WTC11 (cell line): Measurements from ENCODE around the gene ZC2HC1C. TPM values are rescaled to one million over a fixed set of nuclear protein-coding genes. Genes with fewer than 3 reads are reported as not detected.

Experiments used
- ATAC-seq: fragments of 200-7000 bp; cut with Tn5 transposase; 2 replicates; pipeline ENCODE4 v1.10.0; 2021; ENCODE audit warnings: mild to moderate bottlenecking, moderate library complexity
- CTCF ChIA-PET: fragments of 300-600 bp; sonication (Branson Sonifier 250); formaldehyde crosslinking; loops from one replicate; lab custom pipeline; 2021; ENCODE audit warnings: antibody characterized with exemption; lab: Charles Lee
- POLR2A ChIA-PET: fragments of 350-600 bp; sonication (Branson Sonifier 250); formaldehyde crosslinking; loops from one replicate; lab custom pipeline; 2021; ENCODE audit warnings: antibody characterized with exemption; lab: Charles Lee
- DNase-seq: peaks from one replicate; pipeline ENCODE4 v3.0.0; 2021; ENCODE audit warnings: low spot score
- H3K27ac Mint-ChIP-seq: 2 replicates; pipeline ENCODE4 v1.8.0; 2021; ENCODE audit warnings: mixed read lengths
- H3K27me3 Mint-ChIP-seq: 2 replicates; pipeline ENCODE4 v1.8.0; 2021; ENCODE audit warnings: low read depth, mild to moderate bottlenecking, moderate library complexity, mixed read lengths
- H3K36me3 Mint-ChIP-seq: 2 replicates; pipeline ENCODE4 v1.8.0; 2021; ENCODE audit warnings: mixed read lengths
- H3K4me1 Mint-ChIP-seq: 2 replicates; pipeline ENCODE4 v1.8.0; 2022; ENCODE audit warnings: mixed read lengths
- H3K4me3 Mint-ChIP-seq: 2 replicates; pipeline ENCODE4 v1.8.0; 2021; ENCODE audit warnings: mild to moderate bottlenecking, moderate library complexity, mixed read lengths
- H3K9me3 Mint-ChIP-seq: 2 replicates; pipeline ENCODE4 v1.8.0; 2021; ENCODE audit warnings: mixed read lengths
- ATF1 ChIP-seq: sonication (generic); formaldehyde crosslinking; IDR thresholded peaks from 2 replicates; pipeline ENCODE4 v1.8.1; 2023; ENCODE audit warnings: mild to moderate bottlenecking, moderate library complexity, missing genetic modification reagents
- EMX1 ChIP-seq: fragments of 250-450 bp; sonication (Bioruptor Pico); IDR thresholded peaks from 2 replicates; pipeline ENCODE4 v1.8.0; 2021; ENCODE audit warnings: mild to moderate bottlenecking
- HMGA2 ChIP-seq: fragments of 250-450 bp; sonication (Bioruptor Pico); IDR thresholded peaks from 2 replicates; pipeline ENCODE4 v1.4.0; 2021; ENCODE audit warnings: mild to moderate bottlenecking, moderate library complexity
- JAZF1 ChIP-seq: fragments of 250-450 bp; sonication (Bioruptor Pico); IDR thresholded peaks from 2 replicates; pipeline ENCODE4 v1.9.0; 2021; ENCODE audit warnings: moderate library complexity, mild to moderate bottlenecking, inconsistent platforms
- SMAD3 ChIP-seq: sonication (generic); formaldehyde crosslinking; IDR thresholded peaks from 2 replicates; pipeline ENCODE4 v1.8.0; 2022; ENCODE audit warnings: missing genetic modification reagents, mild to moderate bottlenecking, borderline replicate concordance
- SP1 ChIP-seq: sonication (generic); formaldehyde crosslinking; conservative IDR thresholded peaks from 2 replicates; pipeline ENCODE4 v1.8.1; 2022; ENCODE audit warnings: missing genetic modification reagents
- TEAD4 ChIP-seq: sonication (generic); formaldehyde crosslinking; IDR thresholded peaks from 2 replicates; pipeline ENCODE4 v1.8.0; 2022; ENCODE audit warnings: mild to moderate bottlenecking, missing genetic modification reagents
- ZNF121 ChIP-seq: sonication (generic); formaldehyde crosslinking; IDR thresholded peaks from 2 replicates; pipeline ENCODE4 v1.8.0; 2023; ENCODE audit warnings: missing genetic modification reagents
- ZNF219 ChIP-seq: sonication (generic); formaldehyde crosslinking; IDR thresholded peaks from 2 replicates; pipeline ENCODE4 v1.8.0; 2023; ENCODE audit warnings: missing genetic modification reagents, mild to moderate bottlenecking, borderline replicate concordance
- ZNF416 ChIP-seq: fragments of 250-450 bp; sonication (Bioruptor Pico); IDR thresholded peaks from 2 replicates; pipeline ENCODE4 v1.9.0; 2021; ENCODE audit warnings: mild to moderate bottlenecking, inconsistent platforms
- ZNF671 ChIP-seq: fragments of 250-450 bp; sonication (Bioruptor Pico); IDR thresholded peaks from 2 replicates; pipeline ENCODE4 v1.8.0; 2021; ENCODE audit warnings: mild to moderate bottlenecking
- total RNA-seq: library from RNA; stranded (reverse); gene quantifications from 3 replicates; pipeline ENCODE4 v1.2.3, GENCODE V29; 2021
- TF ChIP-seq, protein P1 (sequence below): fragments of 250-450 bp; sonication (Bioruptor Pico); IDR thresholded peaks from 2 replicates; pipeline ENCODE4 v1.9.0; 2021; ENCODE audit warnings: moderate library complexity, mild to moderate bottlenecking, inconsistent platforms, borderline replicate concordance
- TF ChIP-seq, protein P2 (sequence below): sonication (generic); formaldehyde crosslinking; conservative IDR thresholded peaks from 2 replicates; pipeline ENCODE4 v1.8.1; 2023; ENCODE audit warnings: mild to moderate bottlenecking, low read depth, missing genetic modification reagents, moderate library complexity
- TF ChIP-seq, protein P3 (sequence below): fragments of 250-450 bp; sonication (Bioruptor Pico); IDR thresholded peaks from 2 replicates; pipeline ENCODE4 v1.8.0; 2021; ENCODE audit warnings: mild to moderate bottlenecking
- TF ChIP-seq, protein P4 (sequence below): fragments of 200-600 bp; IDR thresholded peaks from 2 replicates; pipeline ENCODE4 v1.8.0; 2022; ENCODE audit warnings: antibody characterized with exemption
- TF ChIP-seq, protein P5 (sequence below): sonication (generic); formaldehyde crosslinking; IDR thresholded peaks from 2 replicates; pipeline ENCODE4 v1.8.0; 2022; ENCODE audit warnings: mild to moderate bottlenecking, missing genetic modification reagents
- TF ChIP-seq, protein P6 (sequence below): sonication (generic); formaldehyde crosslinking; IDR thresholded peaks from 2 replicates; pipeline ENCODE4 v1.8.1; 2023; ENCODE audit warnings: mild to moderate bottlenecking, missing genetic modification reagents
- TF ChIP-seq, protein P7 (sequence below): sonication (generic); formaldehyde crosslinking; IDR thresholded peaks from 2 replicates; pipeline ENCODE4 v1.8.1; 2023; ENCODE audit warnings: mild to moderate bottlenecking, missing genetic modification reagents, borderline replicate concordance
- TF ChIP-seq, protein P8 (sequence below): sonication (generic); formaldehyde crosslinking; IDR thresholded peaks from 2 replicates; pipeline ENCODE4 v1.8.1; 2022; ENCODE audit warnings: low read depth, missing genetic modification reagents, borderline replicate concordance
- TF ChIP-seq, protein P9 (sequence below): sonication (generic); formaldehyde crosslinking; IDR thresholded peaks from 2 replicates; pipeline ENCODE4 v1.8.1; 2022; ENCODE audit warnings: missing genetic modification reagents, borderline replicate concordance

Gene ZC2HC1C
- total RNA-seq, 1 experiment from 2014 or later: 1.6 TPM

DNA sequence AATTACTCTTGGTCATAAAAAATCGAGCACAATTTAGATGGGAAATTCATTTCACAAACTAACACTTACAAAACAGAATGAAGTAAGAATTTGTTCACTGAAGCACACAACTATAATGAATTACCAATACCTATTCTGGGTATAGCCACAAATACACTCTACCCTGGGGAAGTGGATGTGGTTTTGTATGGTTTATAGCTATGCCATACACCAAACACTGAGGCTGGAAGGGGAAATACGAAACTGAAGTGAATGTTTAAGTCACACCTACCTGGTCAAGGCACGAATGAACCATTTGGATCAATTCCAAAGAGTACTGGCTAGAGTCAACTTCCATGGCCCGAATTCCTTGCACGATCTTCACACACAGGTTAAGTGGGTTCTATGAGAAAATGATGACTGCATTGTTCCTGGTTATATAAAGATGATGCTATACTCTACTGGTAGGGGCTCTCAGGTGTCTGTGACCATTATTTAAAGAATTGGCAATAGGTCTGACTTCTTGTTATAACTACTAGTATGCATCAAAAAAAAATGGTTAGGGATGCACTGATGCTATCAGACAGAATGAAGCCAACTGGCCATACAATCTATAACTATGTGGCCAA, 44.6 kb downstream of the ZC2HC1C start:
- ChIA-PET CTCF (no interaction called here), POLR2A (no interaction called here)
- peaks cover 56% of the 10 kb centered on the region for H3K36me3 Mint-ChIP-seq
- no peak overlapping the region for H3K4me3 Mint-ChIP-seq
- H3K27me3 Mint-ChIP-seq: no peaks in the 10 kb centered on the region
- no peak overlapping the region for H3K27ac Mint-ChIP-seq
- no peaks in the 10 kb centered on the region for H3K4me1 Mint-ChIP-seq
- DNase-seq: no peak
- ATAC-seq: no peak
- no peak for TF ChIP-seq SMAD3
- TF ChIP-seq ATF1: no peak
- no peak for TF ChIP-seq HMGA2 (CRISPR knock-in tag)
- TF ChIP-seq, protein P1, sequence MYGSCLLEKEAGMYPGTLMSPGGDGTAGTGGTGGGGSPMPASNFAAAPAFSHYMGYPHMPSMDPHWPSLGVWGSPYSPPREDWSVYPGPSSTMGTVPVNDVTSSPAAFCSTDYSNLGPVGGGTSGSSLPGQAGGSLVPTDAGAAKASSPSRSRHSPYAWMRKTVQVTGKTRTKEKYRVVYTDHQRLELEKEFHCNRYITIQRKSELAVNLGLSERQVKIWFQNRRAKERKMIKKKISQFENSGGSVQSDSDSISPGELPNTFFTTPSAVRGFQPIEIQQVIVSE: no peak
- TF ChIP-seq, protein P2, sequence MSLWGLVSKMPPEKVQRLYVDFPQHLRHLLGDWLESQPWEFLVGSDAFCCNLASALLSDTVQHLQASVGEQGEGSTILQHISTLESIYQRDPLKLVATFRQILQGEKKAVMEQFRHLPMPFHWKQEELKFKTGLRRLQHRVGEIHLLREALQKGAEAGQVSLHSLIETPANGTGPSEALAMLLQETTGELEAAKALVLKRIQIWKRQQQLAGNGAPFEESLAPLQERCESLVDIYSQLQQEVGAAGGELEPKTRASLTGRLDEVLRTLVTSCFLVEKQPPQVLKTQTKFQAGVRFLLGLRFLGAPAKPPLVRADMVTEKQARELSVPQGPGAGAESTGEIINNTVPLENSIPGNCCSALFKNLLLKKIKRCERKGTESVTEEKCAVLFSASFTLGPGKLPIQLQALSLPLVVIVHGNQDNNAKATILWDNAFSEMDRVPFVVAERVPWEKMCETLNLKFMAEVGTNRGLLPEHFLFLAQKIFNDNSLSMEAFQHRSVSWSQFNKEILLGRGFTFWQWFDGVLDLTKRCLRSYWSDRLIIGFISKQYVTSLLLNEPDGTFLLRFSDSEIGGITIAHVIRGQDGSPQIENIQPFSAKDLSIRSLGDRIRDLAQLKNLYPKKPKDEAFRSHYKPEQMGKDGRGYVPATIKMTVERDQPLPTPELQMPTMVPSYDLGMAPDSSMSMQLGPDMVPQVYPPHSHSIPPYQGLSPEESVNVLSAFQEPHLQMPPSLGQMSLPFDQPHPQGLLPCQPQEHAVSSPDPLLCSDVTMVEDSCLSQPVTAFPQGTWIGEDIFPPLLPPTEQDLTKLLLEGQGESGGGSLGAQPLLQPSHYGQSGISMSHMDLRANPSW (CRISPR knock-in tag): no peak
- TF ChIP-seq, protein P3, sequence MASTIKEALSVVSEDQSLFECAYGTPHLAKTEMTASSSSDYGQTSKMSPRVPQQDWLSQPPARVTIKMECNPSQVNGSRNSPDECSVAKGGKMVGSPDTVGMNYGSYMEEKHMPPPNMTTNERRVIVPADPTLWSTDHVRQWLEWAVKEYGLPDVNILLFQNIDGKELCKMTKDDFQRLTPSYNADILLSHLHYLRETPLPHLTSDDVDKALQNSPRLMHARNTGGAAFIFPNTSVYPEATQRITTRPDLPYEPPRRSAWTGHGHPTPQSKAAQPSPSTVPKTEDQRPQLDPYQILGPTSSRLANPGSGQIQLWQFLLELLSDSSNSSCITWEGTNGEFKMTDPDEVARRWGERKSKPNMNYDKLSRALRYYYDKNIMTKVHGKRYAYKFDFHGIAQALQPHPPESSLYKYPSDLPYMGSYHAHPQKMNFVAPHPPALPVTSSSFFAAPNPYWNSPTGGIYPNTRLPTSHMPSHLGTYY (CRISPR knock-in tag): no peak
- no peak for TF ChIP-seq ZNF121 (CRISPR knock-in tag)
- TF ChIP-seq TEAD4 (CRISPR knock-in tag): no peak
- no peak for TF ChIP-seq EMX1
- TF ChIP-seq, protein P4, sequence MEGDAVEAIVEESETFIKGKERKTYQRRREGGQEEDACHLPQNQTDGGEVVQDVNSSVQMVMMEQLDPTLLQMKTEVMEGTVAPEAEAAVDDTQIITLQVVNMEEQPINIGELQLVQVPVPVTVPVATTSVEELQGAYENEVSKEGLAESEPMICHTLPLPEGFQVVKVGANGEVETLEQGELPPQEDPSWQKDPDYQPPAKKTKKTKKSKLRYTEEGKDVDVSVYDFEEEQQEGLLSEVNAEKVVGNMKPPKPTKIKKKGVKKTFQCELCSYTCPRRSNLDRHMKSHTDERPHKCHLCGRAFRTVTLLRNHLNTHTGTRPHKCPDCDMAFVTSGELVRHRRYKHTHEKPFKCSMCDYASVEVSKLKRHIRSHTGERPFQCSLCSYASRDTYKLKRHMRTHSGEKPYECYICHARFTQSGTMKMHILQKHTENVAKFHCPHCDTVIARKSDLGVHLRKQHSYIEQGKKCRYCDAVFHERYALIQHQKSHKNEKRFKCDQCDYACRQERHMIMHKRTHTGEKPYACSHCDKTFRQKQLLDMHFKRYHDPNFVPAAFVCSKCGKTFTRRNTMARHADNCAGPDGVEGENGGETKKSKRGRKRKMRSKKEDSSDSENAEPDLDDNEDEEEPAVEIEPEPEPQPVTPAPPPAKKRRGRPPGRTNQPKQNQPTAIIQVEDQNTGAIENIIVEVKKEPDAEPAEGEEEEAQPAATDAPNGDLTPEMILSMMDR: no peak
- no peak for TF ChIP-seq ZNF219
- TF ChIP-seq, protein P5, sequence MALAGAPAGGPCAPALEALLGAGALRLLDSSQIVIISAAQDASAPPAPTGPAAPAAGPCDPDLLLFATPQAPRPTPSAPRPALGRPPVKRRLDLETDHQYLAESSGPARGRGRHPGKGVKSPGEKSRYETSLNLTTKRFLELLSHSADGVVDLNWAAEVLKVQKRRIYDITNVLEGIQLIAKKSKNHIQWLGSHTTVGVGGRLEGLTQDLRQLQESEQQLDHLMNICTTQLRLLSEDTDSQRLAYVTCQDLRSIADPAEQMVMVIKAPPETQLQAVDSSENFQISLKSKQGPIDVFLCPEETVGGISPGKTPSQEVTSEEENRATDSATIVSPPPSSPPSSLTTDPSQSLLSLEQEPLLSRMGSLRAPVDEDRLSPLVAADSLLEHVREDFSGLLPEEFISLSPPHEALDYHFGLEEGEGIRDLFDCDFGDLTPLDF (CRISPR knock-in tag): no peak
- TF ChIP-seq, protein P6, sequence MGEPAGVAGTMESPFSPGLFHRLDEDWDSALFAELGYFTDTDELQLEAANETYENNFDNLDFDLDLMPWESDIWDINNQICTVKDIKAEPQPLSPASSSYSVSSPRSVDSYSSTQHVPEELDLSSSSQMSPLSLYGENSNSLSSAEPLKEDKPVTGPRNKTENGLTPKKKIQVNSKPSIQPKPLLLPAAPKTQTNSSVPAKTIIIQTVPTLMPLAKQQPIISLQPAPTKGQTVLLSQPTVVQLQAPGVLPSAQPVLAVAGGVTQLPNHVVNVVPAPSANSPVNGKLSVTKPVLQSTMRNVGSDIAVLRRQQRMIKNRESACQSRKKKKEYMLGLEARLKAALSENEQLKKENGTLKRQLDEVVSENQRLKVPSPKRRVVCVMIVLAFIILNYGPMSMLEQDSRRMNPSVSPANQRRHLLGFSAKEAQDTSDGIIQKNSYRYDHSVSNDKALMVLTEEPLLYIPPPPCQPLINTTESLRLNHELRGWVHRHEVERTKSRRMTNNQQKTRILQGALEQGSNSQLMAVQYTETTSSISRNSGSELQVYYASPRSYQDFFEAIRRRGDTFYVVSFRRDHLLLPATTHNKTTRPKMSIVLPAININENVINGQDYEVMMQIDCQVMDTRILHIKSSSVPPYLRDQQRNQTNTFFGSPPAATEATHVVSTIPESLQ (CRISPR knock-in tag): no peak
- TF ChIP-seq ZNF416 (CRISPR knock-in tag): no peak
- TF ChIP-seq, protein P7, sequence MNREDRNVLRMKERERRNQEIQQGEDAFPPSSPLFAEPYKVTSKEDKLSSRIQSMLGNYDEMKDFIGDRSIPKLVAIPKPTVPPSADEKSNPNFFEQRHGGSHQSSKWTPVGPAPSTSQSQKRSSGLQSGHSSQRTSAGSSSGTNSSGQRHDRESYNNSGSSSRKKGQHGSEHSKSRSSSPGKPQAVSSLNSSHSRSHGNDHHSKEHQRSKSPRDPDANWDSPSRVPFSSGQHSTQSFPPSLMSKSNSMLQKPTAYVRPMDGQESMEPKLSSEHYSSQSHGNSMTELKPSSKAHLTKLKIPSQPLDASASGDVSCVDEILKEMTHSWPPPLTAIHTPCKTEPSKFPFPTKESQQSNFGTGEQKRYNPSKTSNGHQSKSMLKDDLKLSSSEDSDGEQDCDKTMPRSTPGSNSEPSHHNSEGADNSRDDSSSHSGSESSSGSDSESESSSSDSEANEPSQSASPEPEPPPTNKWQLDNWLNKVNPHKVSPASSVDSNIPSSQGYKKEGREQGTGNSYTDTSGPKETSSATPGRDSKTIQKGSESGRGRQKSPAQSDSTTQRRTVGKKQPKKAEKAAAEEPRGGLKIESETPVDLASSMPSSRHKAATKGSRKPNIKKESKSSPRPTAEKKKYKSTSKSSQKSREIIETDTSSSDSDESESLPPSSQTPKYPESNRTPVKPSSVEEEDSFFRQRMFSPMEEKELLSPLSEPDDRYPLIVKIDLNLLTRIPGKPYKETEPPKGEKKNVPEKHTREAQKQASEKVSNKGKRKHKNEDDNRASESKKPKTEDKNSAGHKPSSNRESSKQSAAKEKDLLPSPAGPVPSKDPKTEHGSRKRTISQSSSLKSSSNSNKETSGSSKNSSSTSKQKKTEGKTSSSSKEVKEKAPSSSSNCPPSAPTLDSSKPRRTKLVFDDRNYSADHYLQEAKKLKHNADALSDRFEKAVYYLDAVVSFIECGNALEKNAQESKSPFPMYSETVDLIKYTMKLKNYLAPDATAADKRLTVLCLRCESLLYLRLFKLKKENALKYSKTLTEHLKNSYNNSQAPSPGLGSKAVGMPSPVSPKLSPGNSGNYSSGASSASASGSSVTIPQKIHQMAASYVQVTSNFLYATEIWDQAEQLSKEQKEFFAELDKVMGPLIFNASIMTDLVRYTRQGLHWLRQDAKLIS: no peak
- TF ChIP-seq JAZF1 (CRISPR knock-in tag): no peak
- TF ChIP-seq ZNF671 (CRISPR knock-in tag): no peak
- TF ChIP-seq, protein P8, sequence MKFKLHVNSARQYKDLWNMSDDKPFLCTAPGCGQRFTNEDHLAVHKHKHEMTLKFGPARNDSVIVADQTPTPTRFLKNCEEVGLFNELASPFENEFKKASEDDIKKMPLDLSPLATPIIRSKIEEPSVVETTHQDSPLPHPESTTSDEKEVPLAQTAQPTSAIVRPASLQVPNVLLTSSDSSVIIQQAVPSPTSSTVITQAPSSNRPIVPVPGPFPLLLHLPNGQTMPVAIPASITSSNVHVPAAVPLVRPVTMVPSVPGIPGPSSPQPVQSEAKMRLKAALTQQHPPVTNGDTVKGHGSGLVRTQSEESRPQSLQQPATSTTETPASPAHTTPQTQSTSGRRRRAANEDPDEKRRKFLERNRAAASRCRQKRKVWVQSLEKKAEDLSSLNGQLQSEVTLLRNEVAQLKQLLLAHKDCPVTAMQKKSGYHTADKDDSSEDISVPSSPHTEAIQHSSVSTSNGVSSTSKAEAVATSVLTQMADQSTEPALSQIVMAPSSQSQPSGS (CRISPR knock-in tag): no peak
- no peak for TF ChIP-seq SP1 (CRISPR knock-in tag)
- TF ChIP-seq, protein P9, sequence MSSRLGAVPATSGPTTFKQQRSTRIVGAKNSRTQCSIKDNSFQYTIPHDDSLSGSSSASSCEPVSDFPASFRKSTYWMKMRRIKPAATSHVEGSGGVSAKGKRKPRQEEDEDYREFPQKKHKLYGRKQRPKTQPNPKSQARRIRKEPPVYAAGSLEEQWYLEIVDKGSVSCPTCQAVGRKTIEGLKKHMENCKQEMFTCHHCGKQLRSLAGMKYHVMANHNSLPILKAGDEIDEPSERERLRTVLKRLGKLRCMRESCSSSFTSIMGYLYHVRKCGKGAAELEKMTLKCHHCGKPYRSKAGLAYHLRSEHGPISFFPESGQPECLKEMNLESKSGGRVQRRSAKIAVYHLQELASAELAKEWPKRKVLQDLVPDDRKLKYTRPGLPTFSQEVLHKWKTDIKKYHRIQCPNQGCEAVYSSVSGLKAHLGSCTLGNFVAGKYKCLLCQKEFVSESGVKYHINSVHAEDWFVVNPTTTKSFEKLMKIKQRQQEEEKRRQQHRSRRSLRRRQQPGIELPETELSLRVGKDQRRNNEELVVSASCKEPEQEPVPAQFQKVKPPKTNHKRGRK (CRISPR knock-in tag): no peak
- no peaks in the 10 kb centered on the region for H3K9me3 Mint-ChIP-seq
